ENCODE data around the gene SLIT1.

The SLIT1 gene

DNA sequence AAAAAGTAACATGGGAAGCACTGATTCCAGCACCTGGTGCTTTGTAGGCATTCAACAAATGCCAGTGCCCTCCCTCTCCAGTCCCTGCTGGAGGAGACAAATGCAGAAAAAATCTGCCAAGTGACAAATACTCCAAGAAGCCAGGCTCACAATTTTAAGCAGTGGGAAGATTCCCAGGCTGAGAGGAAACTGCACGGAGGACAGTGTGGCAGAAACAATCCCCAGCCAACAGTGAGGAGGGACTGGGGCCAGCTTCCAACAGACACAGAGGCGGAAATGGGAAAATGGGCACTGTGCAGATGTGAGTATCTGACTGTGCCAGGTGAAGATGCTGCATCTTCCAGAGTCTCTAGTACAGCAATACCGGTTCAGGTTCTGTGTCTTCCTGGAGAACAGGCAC, 106.3 kb downstream of the SLIT1 start:
- no peaks in the 10 kb centered on the region for H3K4me1 ChIP-seq (ENCODE audit: insufficient read depth, poor library complexity, severe bottlenecking)
- no peak for DNase-seq (ENCODE audit: low spot score)
- no peak overlapping the region for H3K27ac ChIP-seq (ENCODE audit: poor library complexity, severe bottlenecking)
- no peaks in the 10 kb centered on the region for H3K36me3 ChIP-seq (ENCODE audit: low read depth)
- TF ChIP-seq, protein P1, sequence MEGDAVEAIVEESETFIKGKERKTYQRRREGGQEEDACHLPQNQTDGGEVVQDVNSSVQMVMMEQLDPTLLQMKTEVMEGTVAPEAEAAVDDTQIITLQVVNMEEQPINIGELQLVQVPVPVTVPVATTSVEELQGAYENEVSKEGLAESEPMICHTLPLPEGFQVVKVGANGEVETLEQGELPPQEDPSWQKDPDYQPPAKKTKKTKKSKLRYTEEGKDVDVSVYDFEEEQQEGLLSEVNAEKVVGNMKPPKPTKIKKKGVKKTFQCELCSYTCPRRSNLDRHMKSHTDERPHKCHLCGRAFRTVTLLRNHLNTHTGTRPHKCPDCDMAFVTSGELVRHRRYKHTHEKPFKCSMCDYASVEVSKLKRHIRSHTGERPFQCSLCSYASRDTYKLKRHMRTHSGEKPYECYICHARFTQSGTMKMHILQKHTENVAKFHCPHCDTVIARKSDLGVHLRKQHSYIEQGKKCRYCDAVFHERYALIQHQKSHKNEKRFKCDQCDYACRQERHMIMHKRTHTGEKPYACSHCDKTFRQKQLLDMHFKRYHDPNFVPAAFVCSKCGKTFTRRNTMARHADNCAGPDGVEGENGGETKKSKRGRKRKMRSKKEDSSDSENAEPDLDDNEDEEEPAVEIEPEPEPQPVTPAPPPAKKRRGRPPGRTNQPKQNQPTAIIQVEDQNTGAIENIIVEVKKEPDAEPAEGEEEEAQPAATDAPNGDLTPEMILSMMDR (IDR thresholded peaks at IDR 0.05; ENCODE audit: poor library complexity, severe bottlenecking), result no peak
- H3K9me3 ChIP-seq (ENCODE audit: severe bottlenecking), result no peaks in the 10 kb centered on the region
- no peak overlapping the region for H3K4me3 ChIP-seq (ENCODE audit: severe bottlenecking)
- no peak for ATAC-seq (ENCODE audit: low read depth)
- H3K27me3 ChIP-seq (ENCODE audit: insufficient read depth, poor library complexity, severe bottlenecking), result no peaks in the 10 kb centered on the region

DNA sequence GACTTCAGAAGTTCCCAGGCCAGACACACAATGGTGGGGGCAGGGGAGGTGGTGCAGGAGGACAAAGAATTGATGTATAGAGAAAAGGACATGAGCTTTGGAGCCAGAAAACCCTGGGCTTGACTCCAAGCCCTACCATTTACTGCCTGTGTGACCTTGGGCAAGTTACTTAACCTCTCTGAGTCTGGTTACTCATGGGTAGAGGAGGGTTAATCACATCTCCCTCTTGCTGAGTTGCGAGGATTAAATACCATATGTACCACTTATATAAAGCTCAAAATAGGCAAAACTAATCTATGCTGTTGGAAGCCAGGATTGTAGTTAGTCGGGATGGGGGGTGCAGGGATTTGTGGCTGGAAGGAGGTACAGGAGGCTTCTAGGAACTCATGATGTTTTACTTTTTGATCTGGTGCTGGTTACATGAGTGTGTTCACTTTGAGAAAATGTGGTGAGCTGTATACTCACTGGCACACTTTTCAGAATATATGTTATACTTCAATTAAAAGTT, 106.8 kb downstream of the SLIT1 start:
- Histone ChIP-seq H3K9me3 (ENCODE audit: severe bottlenecking) (no peaks in the 10 kb centered on the region), H3K4me3 (ENCODE audit: severe bottlenecking) (no peak overlapping the region), H3K27me3 (ENCODE audit: insufficient read depth, poor library complexity, severe bottlenecking) (no peaks in the 10 kb centered on the region), H3K27ac (ENCODE audit: poor library complexity, severe bottlenecking) (no peak overlapping the region), H3K4me1 (ENCODE audit: insufficient read depth, poor library complexity, severe bottlenecking) (no peaks in the 10 kb centered on the region), H3K36me3 (ENCODE audit: low read depth) (no peaks in the 10 kb centered on the region)
- ATAC-seq (ENCODE audit: low read depth) (no peak), DNase-seq (ENCODE audit: low spot score) (no peak)
- TF ChIP-seq, protein P1 (IDR thresholded peaks at IDR 0.05; ENCODE audit: poor library complexity, severe bottlenecking), result no peak

DNA sequence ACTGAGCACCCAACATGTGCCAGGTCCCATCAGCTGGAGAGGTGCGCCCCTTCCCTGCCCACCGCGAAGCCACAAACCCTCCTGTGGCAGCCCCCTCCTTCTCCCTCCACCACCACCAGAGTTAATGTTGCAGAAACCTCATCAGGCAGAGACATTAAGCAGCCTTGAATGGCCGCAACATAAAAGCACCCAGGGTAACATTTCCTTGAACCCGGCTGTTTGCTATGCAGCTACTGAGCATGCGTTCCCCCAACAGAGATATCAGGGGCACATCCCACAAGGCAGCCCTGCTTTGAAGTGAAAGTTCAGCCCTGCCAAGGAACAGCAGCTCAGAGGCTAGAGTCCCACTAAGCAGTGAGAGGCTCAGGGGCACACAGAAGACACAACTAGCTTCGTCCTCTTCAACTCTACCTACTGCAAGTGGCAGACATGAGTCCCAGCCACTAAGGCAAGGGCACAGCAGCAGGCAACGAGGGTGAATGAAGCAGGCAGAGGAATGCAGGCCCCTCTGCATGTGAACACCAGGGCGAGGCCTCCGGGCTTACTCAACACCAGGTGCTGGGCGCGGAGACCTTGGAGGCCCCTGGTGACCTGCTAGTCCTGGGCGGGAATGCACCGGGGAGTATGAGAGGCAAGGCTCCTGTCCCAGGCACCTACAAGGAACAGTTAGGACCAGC, 107.4 kb downstream of the SLIT1 start:
- ATAC-seq (ENCODE audit: low read depth) (no peak), DNase-seq (ENCODE audit: low spot score) (no peak)
- no peak overlapping the region for H3K27ac ChIP-seq (ENCODE audit: poor library complexity, severe bottlenecking)
- no peaks in the 10 kb centered on the region for H3K27me3 ChIP-seq (ENCODE audit: insufficient read depth, poor library complexity, severe bottlenecking)
- H3K4me1 ChIP-seq (ENCODE audit: insufficient read depth, poor library complexity, severe bottlenecking), result no peaks in the 10 kb centered on the region
- no peak overlapping the region for H3K4me3 ChIP-seq (ENCODE audit: severe bottlenecking)
- TF ChIP-seq, protein P1 (IDR thresholded peaks at IDR 0.05; ENCODE audit: poor library complexity, severe bottlenecking), result no peak
- H3K9me3 ChIP-seq (ENCODE audit: severe bottlenecking), result no peaks in the 10 kb centered on the region
- no peaks in the 10 kb centered on the region for H3K36me3 ChIP-seq (ENCODE audit: low read depth)

DNA sequence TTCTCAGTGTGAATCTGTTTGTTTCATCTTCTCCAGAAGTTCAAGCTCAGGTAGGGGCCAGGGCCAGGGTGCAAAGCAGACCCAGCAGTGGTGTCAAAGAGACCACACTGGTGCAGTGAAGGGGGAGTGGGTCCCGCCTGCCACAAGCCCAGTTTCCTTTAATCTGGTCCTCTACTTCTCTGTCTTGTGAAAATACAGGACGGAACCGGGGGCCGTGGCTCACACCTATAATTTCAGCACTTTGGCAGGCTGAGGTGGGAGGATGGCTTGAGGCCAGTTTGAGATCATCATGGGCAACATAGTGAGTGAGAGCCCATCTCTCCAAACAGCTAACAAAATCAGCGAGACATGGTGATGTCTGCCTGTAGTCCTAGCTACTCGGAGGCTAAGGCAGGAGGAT, 109.0 kb downstream of the SLIT1 start:
- Histone ChIP-seq H3K27ac (ENCODE audit: poor library complexity, severe bottlenecking) (no peak overlapping the region), H3K9me3 (ENCODE audit: severe bottlenecking) (no peaks in the 10 kb centered on the region)
- no peak for ATAC-seq (ENCODE audit: low read depth)

More for the DNA sequence above, 109.0 kb downstream of the SLIT1 start:
- DNase-seq (ENCODE audit: low spot score), result no peak
- no peaks in the 10 kb centered on the region for H3K36me3 ChIP-seq (ENCODE audit: low read depth)
- H3K4me1 ChIP-seq (ENCODE audit: insufficient read depth, poor library complexity, severe bottlenecking), result no peaks in the 10 kb centered on the region
- TF ChIP-seq, protein P1 (IDR thresholded peaks at IDR 0.05; ENCODE audit: poor library complexity, severe bottlenecking), result no peak
- no peaks in the 10 kb centered on the region for H3K27me3 ChIP-seq (ENCODE audit: insufficient read depth, poor library complexity, severe bottlenecking)
- no peak overlapping the region for H3K4me3 ChIP-seq (ENCODE audit: severe bottlenecking)

Measured in RWPE2 (cell line).